ENCODE measurements around the gene SLC38A10.
A peak's percentile ranks its signal among the peaks of the same experiment; 100 is the strongest.
"Not testable (repeated sequence)": the region's sequence is repeated elsewhere in the genome, so short reads cannot be mapped to it uniquely, and the experiment has no call there.

SLC38A10 gene

GRCh38 chr17:81311946-81312345 lies 16.8 kb upstream of the SLC38A10 start:
- no peak for DNase-seq

- no peak for DNase-seq
These were observed 15.9 kb upstream of the SLC38A10 start for GRCh38 chr17:81310949-81311550.

GRCh38 chr17:81309859-81310839 lies 15.0 kb upstream of the SLC38A10 start:
- no peak for DNase-seq

GRCh38 chr17:81309140-81309858 lies 14.2 kb upstream of the SLC38A10 start:
- peak; percentile 82 to 91 for DNase-seq

GRCh38 chr17:81308784-81309139 lies 13.7 kb upstream of the SLC38A10 start:
- not testable (repeated sequence) for DNase-seq

- DNase-seq, result no peak
These were observed 12.8 kb upstream of the SLC38A10 start for GRCh38 chr17:81307636-81308560.

- no peak for DNase-seq
These were observed 11.9 kb upstream of the SLC38A10 start for GRCh38 chr17:81306898-81307510.

- DNase-seq, result peak in 1 of 2 experiments; percentile 31
These were observed 11.4 kb upstream of the SLC38A10 start for GRCh38 chr17:81306491-81306890.

GRCh38 chr17:81305051-81305630 lies 10.0 kb upstream of the SLC38A10 start:
- no peak for DNase-seq

GRCh38 chr17:81304196-81305015 lies 9.3 kb upstream of the SLC38A10 start:
- no peak for DNase-seq

- DNase-seq, result no peak
These were observed 8.3 kb upstream of the SLC38A10 start for GRCh38 chr17:81303385-81303784.

GRCh38 chr17:81302861-81303333 lies 7.8 kb upstream of the SLC38A10 start:
- DNase-seq, result peak; percentile 41 to 54

GRCh38 chr17:81302324-81302723 lies 7.2 kb upstream of the SLC38A10 start:
- DNase-seq, result no peak

- DNase-seq, result peak in 1 of 2 experiments; percentile 14
These were observed 6.4 kb upstream of the SLC38A10 start for GRCh38 chr17:81301195-81302144.

- no peak for DNase-seq
These were observed 5.6 kb upstream of the SLC38A10 start for GRCh38 chr17:81300586-81301155.

- DNase-seq, result no peak
These were observed 4.9 kb upstream of the SLC38A10 start for GRCh38 chr17:81299846-81300585.

GRCh38 chr17:81298991-81299738 lies 4.1 kb upstream of the SLC38A10 start:
- no peak for DNase-seq
